Activated CD4-positive, alpha-beta T cell treated with anti-CD3 and anti-CD28 coated beads for 36 hours (primary cell): Measurements from ENCODE around the gene IGFL1. TPM values are rescaled to one million over a fixed set of nuclear protein-coding genes. Genes with fewer than 3 reads are reported as not detected.
"Not testable (repeated sequence)": the region's sequence is repeated elsewhere in the genome, so short reads cannot be mapped to it uniquely, and the experiment has no call there.

Experiments
- ATAC-seq: fragments of 200-7000 bp; cut with Tn5 transposase; one replicate; pipeline ENCODE4 v1.10.0; 2021; ENCODE audit warnings: mild to moderate bottlenecking, moderate library complexity
- CTCF ChIA-PET: fragments of 350-600 bp; sonication (Branson Sonifier 250); formaldehyde crosslinking; loops from one replicate; lab custom pipeline; 2021; ENCODE audit warnings: antibody characterized with exemption; lab: Charles Lee
- POLR2A ChIA-PET: fragments of 350-600 bp; sonication (Branson Sonifier 250); formaldehyde crosslinking; loops from one replicate; lab custom pipeline; 2021; ENCODE audit warnings: antibody characterized with exemption, inconsistent platforms; lab: Charles Lee
- DNase-seq: peaks from one replicate; pipeline ENCODE4 v3.0.0-alpha.2; 2020
- H3K27ac Mint-ChIP-seq: one replicate; pipeline ENCODE4 v1.8.0; 2021; ENCODE audit warnings: mixed read lengths
- H3K27me3 Mint-ChIP-seq: one replicate; pipeline ENCODE4 v1.8.0; 2021; ENCODE audit warnings: mixed read lengths
- H3K36me3 Mint-ChIP-seq: one replicate; pipeline ENCODE4 v1.8.0; 2021; ENCODE audit warnings: low read depth, mixed read lengths
- H3K4me1 Mint-ChIP-seq: one replicate; pipeline ENCODE4 v1.8.0; 2021; ENCODE audit warnings: mixed read lengths
- H3K4me3 Mint-ChIP-seq: one replicate; pipeline ENCODE4 v1.8.0; 2021; ENCODE audit warnings: mild to moderate bottlenecking, moderate library complexity, mixed read lengths
- H3K9me3 Mint-ChIP-seq: one replicate; pipeline ENCODE4 v1.8.0; 2021; ENCODE audit warnings: low read depth, mixed read lengths
- intact Hi-C, 2 experiments: fragments of 100-400 bp; cut with DNase I in 1 of 2; cut with micrococcal nuclease in 1 of 2; formaldehyde crosslinking; loops; one replicate each; pipeline versions ENCODE4 v1.14.2 to v1.15.1; 2022 to 2024; cut with DNase I, micrococcal nuclease
- total RNA-seq, 2 experiments: library from RNA; stranded (reverse); gene quantifications; one replicate each; pipeline ENCODE4 v1.2.3, GENCODE V29; 2021

IGFL1 gene
- total RNA-seq, 2 experiments from 2014 or later = not detected

GRCh38 chr19:46213156-46213555 lies 16.4 kb upstream of the IGFL1 start:
- ChIA-PET POLR2A (no interaction called here), CTCF (no interaction called here)
- intact Hi-C loops = no loop called here
- H3K27ac Mint-ChIP-seq = no peak overlapping the region
- ATAC-seq = no peak
- no peaks in the 10 kb centered on the region for H3K9me3 Mint-ChIP-seq
- no peaks in the 10 kb centered on the region for H3K36me3 Mint-ChIP-seq
- H3K27me3 Mint-ChIP-seq = peaks cover 30% of the 10 kb centered on the region
- DNase-seq = no peak
- H3K4me3 Mint-ChIP-seq = no peak overlapping the region
- peaks cover 11% of the 10 kb centered on the region for H3K4me1 Mint-ChIP-seq

- Mint-ChIP-seq H3K27ac (no peak overlapping the region), H3K9me3 (no peaks in the 10 kb centered on the region), H3K4me1 (peaks cover 6% of the 10 kb centered on the region), H3K27me3 (peaks cover 29% of the 10 kb centered on the region), H3K36me3 (no peaks in the 10 kb centered on the region), H3K4me3 (no peak overlapping the region)
- no peak for DNase-seq
- ATAC-seq = no peak
- CTCF ChIA-PET = no interaction called here
- intact Hi-C loops = no loop called here
- POLR2A ChIA-PET = no interaction called here
Observed at GRCh38 chr19:46213806-46214205, 15.7 kb upstream of the IGFL1 start.

- CTCF ChIA-PET = no interaction called here
- Mint-ChIP-seq H3K27ac (no peak overlapping the region), H3K9me3 (no peaks in the 10 kb centered on the region), H3K4me1 (no peaks in the 10 kb centered on the region), H3K4me3 (no peak overlapping the region), H3K36me3 (no peaks in the 10 kb centered on the region), H3K27me3 (peaks cover 25% of the 10 kb centered on the region)
- no peak for ATAC-seq
- intact Hi-C loops = no loop called here
- no peak for DNase-seq
- POLR2A ChIA-PET = no interaction called here
Observed at GRCh38 chr19:46216612-46217011, 12.9 kb upstream of the IGFL1 start.

GRCh38 chr19:46217476-46217875 lies 12.1 kb upstream of the IGFL1 start:
- DNase-seq (no peak), ATAC-seq (no peak)
- H3K4me1 Mint-ChIP-seq = no peaks in the 10 kb centered on the region
- no peak overlapping the region for H3K4me3 Mint-ChIP-seq
- POLR2A ChIA-PET = no interaction called here
- no peaks in the 10 kb centered on the region for H3K9me3 Mint-ChIP-seq
- intact Hi-C loops = no loop called here
- peaks cover 26% of the 10 kb centered on the region for H3K27me3 Mint-ChIP-seq
- H3K36me3 Mint-ChIP-seq = no peaks in the 10 kb centered on the region
- H3K27ac Mint-ChIP-seq = no peak overlapping the region
- CTCF ChIA-PET = no interaction called here

GRCh38 chr19:46218160-46218559 lies 11.4 kb upstream of the IGFL1 start:
- ATAC-seq = no peak
- Mint-ChIP-seq H3K4me1 (no peaks in the 10 kb centered on the region), H3K9me3 (no peaks in the 10 kb centered on the region), H3K36me3 (no peaks in the 10 kb centered on the region), H3K27ac (no peak overlapping the region), H3K27me3 (peaks cover 26% of the 10 kb centered on the region), H3K4me3 (no peak overlapping the region)
- POLR2A ChIA-PET = no interaction called here
- intact Hi-C loops = no loop called here
- peak; percentile 69 for DNase-seq
- CTCF ChIA-PET = no interaction called here

- ChIA-PET POLR2A (no interaction called here), CTCF (no interaction called here)
- ATAC-seq (no peak), DNase-seq (no peak)
- no peaks in the 10 kb centered on the region for H3K9me3 Mint-ChIP-seq
- no peaks in the 10 kb centered on the region for H3K36me3 Mint-ChIP-seq
- H3K4me3 Mint-ChIP-seq = no peak overlapping the region
- peaks cover 25% of the 10 kb centered on the region for H3K27me3 Mint-ChIP-seq
- no peak overlapping the region for H3K27ac Mint-ChIP-seq
- intact Hi-C loops = no loop called here
- no peaks in the 10 kb centered on the region for H3K4me1 Mint-ChIP-seq
Observed at GRCh38 chr19:46220038-46220615, 9.4 kb upstream of the IGFL1 start.

- intact Hi-C loops = no loop called here
- ChIA-PET CTCF (no interaction called here), POLR2A (no interaction called here)
- Mint-ChIP-seq H3K27ac (no peak overlapping the region), H3K9me3 (no peaks in the 10 kb centered on the region), H3K4me3 (no peak overlapping the region), H3K27me3 (peaks cover 30% of the 10 kb centered on the region), H3K4me1 (no peaks in the 10 kb centered on the region), H3K36me3 (no peaks in the 10 kb centered on the region)
- ATAC-seq (no peak), DNase-seq (no peak)
Observed at GRCh38 chr19:46221152-46221551, 8.4 kb upstream of the IGFL1 start.

GRCh38 chr19:46221981-46222610 lies 7.4 kb upstream of the IGFL1 start:
- POLR2A ChIA-PET = no interaction called here
- Mint-ChIP-seq H3K9me3 (no peaks in the 10 kb centered on the region), H3K27ac (no peak overlapping the region), H3K4me1 (no peaks in the 10 kb centered on the region), H3K4me3 (no peak overlapping the region), H3K36me3 (no peaks in the 10 kb centered on the region), H3K27me3 (peaks cover 29% of the 10 kb centered on the region)
- no peak for ATAC-seq
- CTCF ChIA-PET = interaction anchor here (0.7 kb wide), 1 partner anchor 226 kb away, joined by 3 read pairs; no protein-coding TSS in a partner anchor
- no peak for DNase-seq
- intact Hi-C loops = no loop called here

GRCh38 chr19:46223787-46224186 lies 5.8 kb upstream of the IGFL1 start:
- H3K4me1 Mint-ChIP-seq, H3K27ac Mint-ChIP-seq, H3K9me3 Mint-ChIP-seq, DNase-seq, ATAC-seq, POLR2A ChIA-PET, H3K36me3 Mint-ChIP-seq, intact Hi-C loops, H3K4me3 Mint-ChIP-seq: not testable (repeated sequence)
- peaks cover 24% of the 10 kb centered on the region for H3K27me3 Mint-ChIP-seq
- CTCF ChIA-PET = interaction anchor here (0.7 kb wide), 1 partner anchor 198 kb away, joined by 3 read pairs; no protein-coding TSS in a partner anchor

- intact Hi-C loops = no loop called here
- Mint-ChIP-seq H3K36me3 (no peaks in the 10 kb centered on the region), H3K27ac (no peak overlapping the region), H3K4me1 (no peaks in the 10 kb centered on the region), H3K9me3 (no peaks in the 10 kb centered on the region), H3K4me3 (no peak overlapping the region), H3K27me3 (peaks cover 25% of the 10 kb centered on the region)
- ChIA-PET POLR2A (no interaction called here), CTCF (no interaction called here)
- ATAC-seq = no peak
- DNase-seq = no peak
Observed at GRCh38 chr19:46224773-46225172, 4.8 kb upstream of the IGFL1 start.

GRCh38 chr19:46225558-46226004 lies 4.0 kb upstream of the IGFL1 start:
- Mint-ChIP-seq H3K27me3 (peaks cover 29% of the 10 kb centered on the region), H3K27ac (no peak overlapping the region), H3K9me3 (no peaks in the 10 kb centered on the region), H3K36me3 (no peaks in the 10 kb centered on the region), H3K4me3 (no peak overlapping the region), H3K4me1 (no peaks in the 10 kb centered on the region)
- POLR2A ChIA-PET = no interaction called here
- CTCF ChIA-PET = no interaction called here
- DNase-seq (no peak), ATAC-seq (no peak)
- intact Hi-C loops = no loop called here

GRCh38 chr19:46226438-46226973 lies 3.0 kb upstream of the IGFL1 start:
- ATAC-seq (no peak), DNase-seq (no peak)
- Mint-ChIP-seq H3K9me3 (no peaks in the 10 kb centered on the region), H3K36me3 (no peaks in the 10 kb centered on the region), H3K27ac (no peak overlapping the region), H3K4me1 (no peaks in the 10 kb centered on the region), H3K4me3 (no peak overlapping the region), H3K27me3 (peaks cover 31% of the 10 kb centered on the region)
- CTCF ChIA-PET = no interaction called here
- POLR2A ChIA-PET = no interaction called here
- intact Hi-C loops = no loop called here
